GM12878 (cell line): ENCODE results near the gene GABBR2.

Source experiments
- EP300 ChIP-seq, 2 experiments: fragments of 150-350 bp in 1 of 2; IDR thresholded peaks; 2 replicates each; pipeline ENCODE4 v1.6.1; 2011 to 2012; ENCODE audit warnings: low read depth in 2 of 2, low read length in 2 of 2, borderline replicate concordance in 1 of 2, improper control_type of control experiment in 1 of 2, inconsistent platforms in 1 of 2; ENCODE audit not compliant: control insufficient read depth in 1 of 2
- FOS ChIP-seq: IDR thresholded peaks from 3 replicates; pipeline ENCODE4 v1.6.1; 2011; ENCODE audit warnings: borderline replicate concordance; ENCODE audit not compliant: insufficient read length; ENCODE audit errors: extremely low read depth
- HDAC6 ChIP-seq: fragments of 200-600 bp; sonication (generic); IDR thresholded peaks from one replicate; pipeline ENCODE4 v1.8.0; 2017; ENCODE audit warnings: antibody characterized with exemption; ENCODE audit not compliant: unreplicated experiment
- NR2F1 ChIP-seq: fragments of 450-650 bp; conservative IDR thresholded peaks from 2 replicates; pipeline ENCODE4 v1.6.1; 2017; ENCODE audit warnings: mild to moderate bottlenecking

GRCh38 chr9:98706651-98707165 is 2.0 kb downstream of the GABBR2 start:
- TF ChIP-seq FOS (no peak), EP300 (IDR thresholded peaks at IDR 0.05; ENCODE audit: borderline replicate concordance in 1 of 2, control insufficient read depth in 1 of 2, low read depth in 2 of 2, low read length in 2 of 2) (no peak), NR2F1 (no peak), HDAC6 (no peak)
